Stimulated activated naive B cell treated with anti-CD40 and anti-IgM and Interleukin-4, amounts not matched to agents 10 μg/mL and 1 μg/mL and 100 μg/mL, for 72 hours (primary cell): ENCODE measurements around the gene NAP1L5.

Experiments
- ATAC-seq, 2 donors: fragments of 150-1000 bp; cut with Tn5 transposase; replicated peaks; 2 replicates each; pipeline ENCODE4 v1.10.0; 2021; ENCODE audit warnings: moderate library complexity in 1 of 2
- DNase-seq: peaks from one replicate; pipeline ENCODE4 v3.0.0; 2021
- H3K27ac Mint-ChIP-seq: one replicate; pipeline ENCODE4 v1.8.0; 2022; ENCODE audit warnings: mild to moderate bottlenecking, mixed read lengths
- H3K27me3 Mint-ChIP-seq, 2 donors: one replicate each; pipeline ENCODE4 v1.8.0; 2022; ENCODE audit warnings: mixed read lengths in 2 of 2
- H3K36me3 Mint-ChIP-seq, 2 donors: one replicate each; pipeline ENCODE4 v1.8.0; 2022; ENCODE audit warnings: mixed read lengths in 2 of 2, mild to moderate bottlenecking in 1 of 2
- H3K4me1 Mint-ChIP-seq, 2 donors: one replicate each; pipeline ENCODE4 v1.8.0; 2022; ENCODE audit warnings: mixed read lengths in 2 of 2, mild to moderate bottlenecking in 1 of 2
- H3K4me3 Mint-ChIP-seq, 2 donors: one replicate each; pipeline ENCODE4 v1.8.0; 2022; ENCODE audit warnings: mild to moderate bottlenecking in 2 of 2, mixed read lengths in 2 of 2, moderate library complexity in 1 of 2
- H3K9me3 Mint-ChIP-seq, 2 donors: one replicate each; pipeline ENCODE4 v1.8.0; 2022; ENCODE audit warnings: mixed read lengths in 2 of 2, mild to moderate bottlenecking in 1 of 2

Gene NAP1L5, protein sequence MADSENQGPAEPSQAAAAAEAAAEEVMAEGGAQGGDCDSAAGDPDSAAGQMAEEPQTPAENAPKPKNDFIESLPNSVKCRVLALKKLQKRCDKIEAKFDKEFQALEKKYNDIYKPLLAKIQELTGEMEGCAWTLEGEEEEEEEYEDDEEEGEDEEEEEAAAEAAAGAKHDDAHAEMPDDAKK

DNA sequence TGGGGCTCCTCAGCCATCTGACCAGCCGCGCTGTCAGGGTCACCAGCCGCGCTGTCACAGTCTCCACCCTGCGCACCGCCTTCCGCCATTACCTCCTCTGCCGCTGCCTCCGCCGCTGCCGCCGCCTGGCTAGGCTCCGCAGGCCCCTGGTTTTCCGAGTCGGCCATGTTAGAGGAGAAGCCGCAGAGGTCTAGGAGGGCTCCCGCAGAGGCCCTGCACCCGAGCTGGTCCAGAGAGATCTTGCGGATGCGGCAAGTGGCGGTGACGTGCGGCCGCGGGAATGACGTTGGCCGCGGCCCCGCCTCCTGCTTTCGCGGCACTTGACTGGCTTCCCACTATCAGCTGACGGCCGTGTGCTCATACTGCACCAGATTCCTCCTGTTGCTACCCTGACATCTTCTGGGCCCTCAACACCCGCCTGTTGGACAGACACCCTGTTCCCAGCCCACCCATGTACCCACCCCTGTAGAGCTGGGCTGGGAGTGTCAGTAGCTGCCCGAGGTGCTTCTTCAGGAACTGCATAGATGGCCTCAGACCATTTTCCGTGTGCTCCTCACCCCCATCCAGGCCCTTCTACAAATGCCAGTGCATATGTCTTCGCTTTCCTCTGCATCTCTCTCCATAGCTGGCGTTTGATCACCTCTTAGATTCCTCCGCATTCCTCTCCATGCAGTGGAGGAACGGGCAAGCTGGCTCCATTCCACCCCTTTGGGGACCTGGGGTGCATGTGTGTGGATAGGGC lies at the start of gene NAP1L5:
NAP1L5 (minus strand) TSS at position 242 of the 742 bp plus-strand sequence; CDS start at position 167, 75 bp downstream.
- peak; percentile 92 to 93 for ATAC-seq
- DNase-seq = peak; percentile 47
- Mint-ChIP-seq H3K4me1 (peaks cover 11 to 16% of the 10 kb centered on the region in 2 donors), H3K36me3 (peaks cover 12 to 24% of the 10 kb centered on the region in 2 donors), H3K27me3 (no peaks in the 10 kb centered on the region), H3K27ac (peak within 1 kb of the TSS; percentile 91), H3K9me3 (peaks cover 0 to 4% of the 10 kb centered on the region in 2 donors), H3K4me3 (peak within 1 kb of the TSS; percentile 86 to 93)

GRCh38 chr4:88747351-88747750 lies 49.7 kb upstream of the NAP1L5 start:
- DNase-seq (no peak), ATAC-seq (no peak)
- H3K27me3 Mint-ChIP-seq = no peaks in the 10 kb centered on the region
- no peak overlapping the region for H3K4me3 Mint-ChIP-seq
- H3K36me3 Mint-ChIP-seq = no peaks in the 10 kb centered on the region
- no peaks in the 10 kb centered on the region for H3K9me3 Mint-ChIP-seq
- no peak overlapping the region for H3K27ac Mint-ChIP-seq
- no peaks in the 10 kb centered on the region for H3K4me1 Mint-ChIP-seq

GRCh38 chr4:88746206-88746605 lies 48.6 kb upstream of the NAP1L5 start:
- H3K36me3 Mint-ChIP-seq = no peaks in the 10 kb centered on the region
- no peaks in the 10 kb centered on the region for H3K4me1 Mint-ChIP-seq
- ATAC-seq (no peak), DNase-seq (no peak)
- no peak overlapping the region for H3K27ac Mint-ChIP-seq
- no peaks in the 10 kb centered on the region for H3K9me3 Mint-ChIP-seq
- no peaks in the 10 kb centered on the region for H3K27me3 Mint-ChIP-seq
- H3K4me3 Mint-ChIP-seq = no peak overlapping the region

DNA sequence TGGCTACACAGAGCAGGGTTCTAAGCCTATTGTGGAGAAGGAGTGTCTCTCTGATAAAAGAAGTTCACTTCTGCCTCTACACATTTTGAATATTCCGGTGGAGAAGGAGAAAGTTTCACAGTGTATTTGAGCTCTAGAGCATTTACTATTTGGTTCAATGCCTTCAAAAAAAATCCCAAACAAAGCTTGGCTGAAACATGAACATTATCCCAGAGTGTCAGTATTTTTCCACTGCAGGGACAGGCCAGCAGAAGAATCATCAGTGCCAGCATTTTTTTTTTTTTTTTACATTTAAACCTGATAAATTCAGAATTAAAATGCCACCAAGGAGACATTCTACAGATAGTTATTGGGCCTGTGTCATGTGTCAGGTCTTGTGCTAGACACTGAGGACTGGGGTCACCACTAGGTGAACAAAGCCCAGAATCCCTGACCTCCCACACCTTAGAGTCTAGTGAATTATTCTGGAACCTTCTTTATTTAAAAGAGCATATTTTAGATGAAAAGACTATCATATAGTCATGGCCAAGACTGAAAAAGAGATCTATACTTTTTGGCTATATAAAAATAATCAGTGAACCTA lies 48.0 kb upstream of the NAP1L5 start:
- DNase-seq (no peak), ATAC-seq (no peak)
- H3K4me1 Mint-ChIP-seq = no peaks in the 10 kb centered on the region
- H3K4me3 Mint-ChIP-seq = no peak overlapping the region
- no peaks in the 10 kb centered on the region for H3K27me3 Mint-ChIP-seq
- no peaks in the 10 kb centered on the region for H3K9me3 Mint-ChIP-seq
- H3K27ac Mint-ChIP-seq = no peak overlapping the region
- no peaks in the 10 kb centered on the region for H3K36me3 Mint-ChIP-seq

- H3K9me3 Mint-ChIP-seq = no peaks in the 10 kb centered on the region
- H3K27me3 Mint-ChIP-seq = no peaks in the 10 kb centered on the region
- ATAC-seq = no peak
- no peak overlapping the region for H3K4me3 Mint-ChIP-seq
- no peaks in the 10 kb centered on the region for H3K36me3 Mint-ChIP-seq
- no peaks in the 10 kb centered on the region for H3K4me1 Mint-ChIP-seq
- DNase-seq = no peak
- no peak overlapping the region for H3K27ac Mint-ChIP-seq
Measured at GRCh38 chr4:88745175-88745574, 47.5 kb upstream of the NAP1L5 start.

DNA sequence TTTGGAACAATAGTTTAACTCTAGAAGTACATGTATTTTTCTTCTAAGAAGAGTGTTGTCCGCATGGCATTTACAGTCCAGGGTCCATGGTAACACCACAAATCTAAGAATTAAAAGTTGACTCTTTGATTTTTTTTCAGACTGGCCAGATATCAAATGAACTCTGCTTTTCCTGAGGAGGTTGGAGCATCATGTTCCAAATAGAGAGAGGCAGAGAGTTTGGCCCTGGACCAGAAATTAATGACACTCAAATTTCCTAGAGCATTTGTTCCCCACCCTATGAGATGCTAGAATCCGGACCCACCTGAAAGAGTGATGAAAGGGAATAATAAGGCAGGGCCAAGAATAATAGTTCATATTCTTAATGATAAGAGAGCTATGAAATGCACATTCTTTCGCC lies 47.0 kb upstream of the NAP1L5 start:
- Mint-ChIP-seq H3K36me3 (no peaks in the 10 kb centered on the region), H3K9me3 (no peaks in the 10 kb centered on the region), H3K4me3 (no peak overlapping the region), H3K4me1 (no peaks in the 10 kb centered on the region), H3K27ac (no peak overlapping the region), H3K27me3 (no peaks in the 10 kb centered on the region)
- DNase-seq (no peak), ATAC-seq (no peak)

DNA sequence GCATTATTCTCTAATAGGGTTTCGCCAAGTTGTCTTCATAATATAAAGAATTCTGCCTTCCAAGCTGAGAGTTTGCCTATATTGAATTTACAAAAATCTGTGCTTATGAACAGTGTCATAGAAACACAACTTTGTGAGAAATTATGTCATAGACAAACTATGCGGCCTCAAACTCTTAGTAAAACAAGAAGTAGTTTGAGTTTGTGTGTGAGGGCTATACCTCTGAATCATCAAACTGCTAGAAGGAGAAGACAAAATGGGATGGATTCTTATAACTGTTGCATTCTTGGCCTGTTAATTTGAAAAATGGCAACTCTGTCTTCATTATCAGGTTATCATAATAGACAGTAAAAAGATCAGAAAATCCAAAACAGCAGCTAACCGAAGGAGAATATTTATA lies 46.1 kb upstream of the NAP1L5 start:
- H3K9me3 Mint-ChIP-seq = no peaks in the 10 kb centered on the region
- H3K4me1 Mint-ChIP-seq = peaks cover 0 to under 1% of the 10 kb centered on the region in 2 donors
- no peaks in the 10 kb centered on the region for H3K27me3 Mint-ChIP-seq
- ATAC-seq (no peak), DNase-seq (no peak)
- H3K36me3 Mint-ChIP-seq = no peaks in the 10 kb centered on the region
- no peak overlapping the region for H3K4me3 Mint-ChIP-seq
- no peak overlapping the region for H3K27ac Mint-ChIP-seq

DNA sequence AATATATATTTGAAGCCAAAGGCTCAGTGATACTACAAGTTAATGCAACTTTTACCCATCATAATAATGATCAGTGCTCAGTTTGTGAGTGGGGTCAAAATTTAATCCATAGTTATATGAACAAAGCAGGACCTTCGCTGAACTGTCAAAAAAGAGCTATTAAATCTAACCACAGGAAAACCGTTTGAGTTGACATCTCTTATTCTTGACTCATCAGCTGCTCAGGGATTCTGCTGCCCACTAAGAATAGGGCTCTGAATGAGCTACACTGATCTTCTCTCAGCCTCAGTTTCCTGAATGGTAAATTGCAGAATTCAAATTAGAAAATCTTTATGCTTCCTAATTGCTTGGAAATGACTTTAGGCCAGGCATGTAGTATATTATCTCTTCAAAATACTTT lies 44.9 kb upstream of the NAP1L5 start:
- Mint-ChIP-seq H3K27ac (no peak overlapping the region), H3K4me3 (no peak overlapping the region), H3K9me3 (no peaks in the 10 kb centered on the region), H3K27me3 (no peaks in the 10 kb centered on the region), H3K36me3 (no peaks in the 10 kb centered on the region), H3K4me1 (peaks cover 7 to 12% of the 10 kb centered on the region in 2 donors)
- no peak for ATAC-seq
- DNase-seq = no peak

DNA sequence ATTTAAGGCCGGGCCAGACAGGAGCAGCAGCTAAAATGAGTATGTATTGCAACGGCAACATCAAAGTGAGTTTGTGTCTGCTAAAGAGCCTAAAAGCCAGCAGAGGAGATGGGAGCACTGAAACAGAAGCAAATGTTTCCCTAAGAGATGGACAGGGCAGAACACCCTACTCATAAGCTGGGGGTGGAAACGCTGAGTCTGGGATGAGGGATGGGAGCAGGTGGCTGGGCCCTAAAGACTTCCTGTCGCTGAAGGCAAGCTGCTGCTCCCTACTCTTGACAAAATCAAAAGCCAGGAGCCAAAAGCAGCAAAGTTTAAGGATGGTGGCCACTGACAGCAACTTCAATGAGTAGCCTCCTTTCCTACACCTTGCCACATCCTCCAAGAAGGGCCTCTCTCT lies 40.6 kb upstream of the NAP1L5 start:
- no peak for ATAC-seq
- H3K27me3 Mint-ChIP-seq = no peaks in the 10 kb centered on the region
- no peak overlapping the region for H3K27ac Mint-ChIP-seq
- H3K4me3 Mint-ChIP-seq = no peak overlapping the region
- peaks cover 14 to 23% of the 10 kb centered on the region in 2 donors for H3K4me1 Mint-ChIP-seq
- no peak for DNase-seq
- H3K9me3 Mint-ChIP-seq = no peaks in the 10 kb centered on the region
- H3K36me3 Mint-ChIP-seq = no peaks in the 10 kb centered on the region

GRCh38 chr4:88737307-88737941 lies 39.8 kb upstream of the NAP1L5 start:
- H3K4me3 Mint-ChIP-seq = peak overlapping the region; percentile 74 to 78
- peak; percentile 96 to 97 for ATAC-seq

GRCh38 chr4:88736264-88736663 lies 38.6 kb upstream of the NAP1L5 start:
- DNase-seq (no peak), ATAC-seq (no peak)
- Mint-ChIP-seq H3K4me1 (peaks cover 14 to 23% of the 10 kb centered on the region in 2 donors), H3K36me3 (no peaks in the 10 kb centered on the region), H3K27ac (no peak overlapping the region), H3K9me3 (no peaks in the 10 kb centered on the region), H3K27me3 (no peaks in the 10 kb centered on the region), H3K4me3 (no peak overlapping the region)

More at GRCh38 chr4:88737307-88737941, 39.8 kb upstream of the NAP1L5 start:
- peak; percentile 11 for DNase-seq
- no peak overlapping the region for H3K27ac Mint-ChIP-seq
- H3K27me3 Mint-ChIP-seq = no peaks in the 10 kb centered on the region
- H3K36me3 Mint-ChIP-seq = no peaks in the 10 kb centered on the region
- peaks cover 14 to 23% of the 10 kb centered on the region in 2 donors for H3K4me1 Mint-ChIP-seq
- no peaks in the 10 kb centered on the region for H3K9me3 Mint-ChIP-seq

DNA sequence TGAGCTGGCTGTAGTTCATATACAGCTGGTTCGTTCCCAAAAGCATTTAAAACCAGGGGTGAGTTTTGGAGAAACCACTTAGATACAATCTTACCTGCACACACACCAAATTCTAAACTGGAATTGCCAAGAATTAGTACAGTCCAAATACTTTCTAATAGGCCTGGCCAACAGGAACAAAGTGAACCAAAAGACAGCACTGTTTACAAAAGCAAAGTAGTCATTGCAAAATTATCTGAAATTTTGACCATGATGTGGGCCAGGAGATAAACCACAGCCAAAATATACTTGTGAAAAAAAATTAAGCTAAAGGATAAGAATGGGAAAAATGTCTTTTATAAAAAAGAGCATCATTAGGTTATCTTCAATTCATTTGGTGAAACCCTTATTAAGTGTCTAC lies 37.9 kb upstream of the NAP1L5 start:
- Mint-ChIP-seq H3K36me3 (no peaks in the 10 kb centered on the region), H3K9me3 (no peaks in the 10 kb centered on the region), H3K4me1 (peaks cover 14 to 23% of the 10 kb centered on the region in 2 donors), H3K27me3 (no peaks in the 10 kb centered on the region), H3K4me3 (no peak overlapping the region), H3K27ac (no peak overlapping the region)
- DNase-seq = no peak
- no peak for ATAC-seq

GRCh38 chr4:88734403-88734949 lies 36.8 kb upstream of the NAP1L5 start:
- no peak for DNase-seq
- no peak overlapping the region for H3K27ac Mint-ChIP-seq
- no peaks in the 10 kb centered on the region for H3K36me3 Mint-ChIP-seq
- H3K27me3 Mint-ChIP-seq = no peaks in the 10 kb centered on the region
- peaks cover 14 to 23% of the 10 kb centered on the region in 2 donors for H3K4me1 Mint-ChIP-seq
- H3K9me3 Mint-ChIP-seq = no peaks in the 10 kb centered on the region
- no peak overlapping the region for H3K4me3 Mint-ChIP-seq
- ATAC-seq = no peak

- ATAC-seq (no peak), DNase-seq (no peak)
- no peaks in the 10 kb centered on the region for H3K27me3 Mint-ChIP-seq
- no peak overlapping the region for H3K27ac Mint-ChIP-seq
- peaks cover 10 to 15% of the 10 kb centered on the region in 2 donors for H3K4me1 Mint-ChIP-seq
- H3K36me3 Mint-ChIP-seq = no peaks in the 10 kb centered on the region
- no peaks in the 10 kb centered on the region for H3K9me3 Mint-ChIP-seq
- H3K4me3 Mint-ChIP-seq = no peak overlapping the region
Measured at GRCh38 chr4:88732714-88733368, 35.2 kb upstream of the NAP1L5 start.
